NCI-H146 treated with DMSO at 0.1 percent for 48 hours (cell line): ENCODE results near the gene PDCL2.
"Not testable (repeated sequence)": the region's sequence is repeated elsewhere in the genome, so short reads cannot be mapped to it uniquely, and the experiment has no call there.

Source experiments
- DNase-seq: peaks from one replicate; lab custom pipeline; 2025; ENCODE audit not compliant: unreplicated experiment; lab: John Stamatoyannopoulos, UW

The PDCL2 gene

DNA sequence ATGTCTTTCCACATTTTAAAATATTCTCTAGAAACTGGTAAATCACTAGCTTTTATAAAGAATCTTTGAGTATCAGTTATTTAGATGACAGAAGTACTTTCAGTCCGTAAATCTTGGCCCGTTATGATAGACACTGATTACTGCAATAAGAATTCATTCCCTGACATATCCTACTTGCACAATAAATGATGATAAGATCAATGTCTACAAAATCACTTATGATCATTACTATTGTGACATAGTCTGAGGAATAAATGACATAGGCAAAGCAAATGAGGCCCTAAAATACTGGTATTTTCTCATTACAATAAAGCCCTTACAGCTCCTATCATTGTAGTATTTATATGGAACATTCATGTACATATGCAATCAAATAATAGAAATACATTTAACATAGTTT, 6.6 kb upstream of the PDCL2 start:
- no peak for DNase-seq

DNA sequence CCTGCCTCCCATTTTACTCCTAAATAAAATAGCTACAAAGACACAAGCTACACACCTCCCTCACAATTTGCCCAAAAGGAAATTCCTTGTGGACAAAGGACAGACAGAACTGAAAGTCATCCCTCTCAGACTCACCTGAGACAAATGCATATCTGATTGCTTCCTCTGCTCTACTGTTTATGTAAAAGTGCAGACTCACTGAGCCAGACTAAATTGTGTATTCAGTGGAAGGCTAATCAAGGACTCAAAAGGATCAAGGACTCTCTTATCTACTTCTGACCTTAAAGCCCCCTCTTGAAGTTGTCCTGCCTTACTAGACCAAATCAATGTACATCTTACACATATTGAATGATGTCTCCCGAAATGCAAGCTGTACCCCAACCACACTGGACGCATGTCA, 3.9 kb downstream of the PDCL2 start:
- no peak for DNase-seq

DNA sequence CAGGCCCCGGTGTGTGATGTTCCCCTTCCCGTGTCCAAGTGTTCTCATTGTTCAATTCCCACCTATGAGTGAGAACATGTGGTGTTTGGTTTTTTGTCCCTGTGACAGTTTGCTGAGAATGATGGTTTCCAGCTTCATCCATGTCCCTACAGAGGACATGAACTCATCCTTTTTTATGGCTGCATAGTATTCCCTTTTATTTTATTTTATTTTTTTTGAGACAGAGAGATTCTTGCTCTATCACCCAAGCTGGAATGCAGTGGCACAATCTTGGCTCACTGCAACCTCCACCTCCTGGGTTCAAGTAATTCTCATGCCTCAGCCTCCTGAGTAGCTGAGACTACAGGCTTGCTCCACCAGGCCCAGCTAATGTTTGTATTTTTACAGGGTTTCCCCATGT, 9.3 kb downstream of the PDCL2 start:
- not testable (repeated sequence) for DNase-seq

DNA sequence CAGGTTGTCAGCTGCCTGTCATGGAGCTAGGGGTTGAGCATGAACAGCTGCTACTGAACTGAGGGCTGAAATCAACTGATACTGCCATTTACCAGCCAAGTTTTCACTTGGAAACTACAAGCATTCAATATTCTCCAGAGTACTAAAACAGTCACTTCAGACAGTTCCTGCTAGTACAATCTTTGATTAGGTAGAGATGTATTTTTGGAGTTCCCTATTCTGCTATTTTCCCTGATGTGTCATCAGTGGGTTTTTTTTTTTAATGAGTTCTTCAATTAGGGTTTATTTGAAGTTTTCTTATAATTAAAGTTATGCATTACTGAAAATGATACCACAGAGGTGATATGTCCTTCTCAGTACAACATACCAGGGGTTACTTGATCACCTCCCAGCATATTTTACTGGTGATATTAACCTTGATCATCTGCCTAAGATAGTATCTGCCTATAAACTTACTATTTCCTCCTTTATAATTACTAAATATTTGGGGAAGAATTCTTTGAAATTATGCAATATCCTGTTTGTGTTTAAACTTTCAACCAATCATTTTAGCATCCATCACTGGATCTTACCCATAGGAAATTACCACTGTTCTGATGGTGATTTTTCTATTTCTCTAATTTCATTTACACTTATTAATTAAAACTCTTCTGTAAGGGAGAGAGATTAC, 13.6 kb downstream of the PDCL2 start:
- DNase-seq = no peak

DNA sequence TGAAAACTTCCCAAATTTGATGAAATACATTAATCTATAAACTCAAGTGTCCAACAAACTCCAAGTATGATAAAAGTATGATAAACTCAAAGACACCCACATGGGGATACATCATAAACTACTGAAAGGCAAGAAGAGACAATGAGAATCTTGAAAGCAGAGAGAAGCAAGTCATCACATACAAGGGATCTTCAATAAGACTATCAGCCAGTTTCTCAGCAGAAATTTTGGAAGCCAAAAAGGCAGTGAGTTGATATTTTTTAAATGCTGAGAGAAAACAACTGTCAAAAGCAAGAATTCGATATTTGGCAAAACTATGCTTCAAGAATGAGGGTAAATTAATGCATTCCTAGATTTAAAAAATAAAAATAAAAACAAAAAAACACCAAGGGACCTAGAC, 16.5 kb downstream of the PDCL2 start:
- no peak for DNase-seq

DNA sequence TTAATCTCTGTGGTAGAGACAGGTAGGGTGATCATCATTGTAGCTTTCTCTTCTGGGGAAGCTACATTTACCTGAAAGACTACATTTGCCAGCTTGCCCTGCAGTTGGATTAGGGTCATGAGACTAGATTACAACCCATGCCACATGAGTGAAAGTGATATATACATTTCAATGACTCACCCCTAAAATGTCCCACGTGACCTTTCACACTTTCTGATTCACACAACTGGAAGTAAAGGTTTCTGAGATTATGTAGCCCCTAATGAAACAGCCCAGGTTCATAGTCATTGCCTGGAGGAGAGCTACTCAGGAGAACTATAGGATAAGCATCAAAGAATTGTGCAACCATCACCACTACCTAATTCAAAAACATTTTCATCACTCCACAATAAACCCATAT, 17.8 kb downstream of the PDCL2 start:
- no peak for DNase-seq

DNA sequence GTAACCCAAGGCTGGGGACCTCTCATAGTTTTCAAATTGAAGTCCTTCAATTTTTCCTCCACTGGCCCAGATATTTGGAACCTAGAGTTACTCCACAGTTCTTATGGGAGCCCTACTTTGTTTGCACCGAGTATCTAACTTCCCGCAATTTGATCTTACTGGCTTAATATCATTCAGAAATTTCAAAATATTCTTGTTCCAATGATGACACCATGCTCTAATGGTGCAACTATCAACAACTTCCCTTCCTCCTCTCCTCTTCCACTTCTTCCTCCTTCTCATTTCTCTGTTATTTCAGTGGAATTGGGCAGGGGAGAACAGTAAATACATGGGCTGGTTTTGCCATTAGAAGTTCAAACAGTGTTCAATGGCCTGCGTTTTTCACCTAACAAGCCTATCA, 20.2 kb downstream of the PDCL2 start:
- no peak for DNase-seq

DNA sequence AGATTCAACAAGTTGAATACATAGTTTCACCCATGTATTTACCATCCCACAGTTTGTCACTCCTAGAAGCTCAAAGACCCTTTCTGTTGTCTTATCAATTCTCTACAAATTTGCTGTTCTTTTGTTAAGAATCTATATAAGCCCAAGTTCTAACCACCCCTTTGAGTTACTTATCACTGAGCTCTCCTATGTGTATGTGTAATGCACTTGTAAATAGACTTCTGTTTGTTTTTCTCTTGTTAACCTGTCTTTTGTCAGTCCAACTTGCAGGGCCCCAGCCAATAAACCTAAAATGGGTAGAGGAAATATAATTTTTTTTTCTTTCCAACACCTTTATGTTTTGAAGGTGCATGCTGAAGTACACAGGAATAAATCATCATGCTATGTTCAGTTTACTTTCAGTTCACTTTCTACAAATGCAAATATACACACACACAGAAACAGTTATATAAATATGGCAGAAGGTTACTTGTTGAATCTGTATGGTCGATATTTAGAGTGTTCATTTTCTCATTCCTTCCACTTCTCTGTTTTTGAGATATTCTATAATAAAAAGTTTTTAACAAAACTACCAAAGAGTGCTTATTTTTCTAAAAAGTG, 23.0 kb downstream of the PDCL2 start:
- no peak for DNase-seq

DNA sequence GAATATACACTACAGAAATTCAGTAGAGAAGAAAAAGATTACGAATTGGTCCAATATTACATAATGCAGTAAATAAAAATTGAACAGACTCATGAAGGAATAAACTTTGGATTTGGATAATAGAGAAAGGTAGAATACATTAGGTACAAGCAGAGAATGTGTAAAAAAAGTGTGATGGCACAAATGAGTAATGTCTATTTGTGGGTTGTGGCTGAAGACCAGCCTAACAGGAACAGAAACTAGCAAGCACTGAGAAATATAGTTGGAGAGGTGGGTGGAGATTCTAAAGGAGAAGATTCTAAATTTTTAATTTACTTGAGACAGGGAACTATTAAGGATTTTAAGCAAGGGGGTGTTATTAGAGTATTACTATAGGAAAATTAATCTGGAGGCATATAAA, 30.2 kb downstream of the PDCL2 start:
- no peak for DNase-seq

DNA sequence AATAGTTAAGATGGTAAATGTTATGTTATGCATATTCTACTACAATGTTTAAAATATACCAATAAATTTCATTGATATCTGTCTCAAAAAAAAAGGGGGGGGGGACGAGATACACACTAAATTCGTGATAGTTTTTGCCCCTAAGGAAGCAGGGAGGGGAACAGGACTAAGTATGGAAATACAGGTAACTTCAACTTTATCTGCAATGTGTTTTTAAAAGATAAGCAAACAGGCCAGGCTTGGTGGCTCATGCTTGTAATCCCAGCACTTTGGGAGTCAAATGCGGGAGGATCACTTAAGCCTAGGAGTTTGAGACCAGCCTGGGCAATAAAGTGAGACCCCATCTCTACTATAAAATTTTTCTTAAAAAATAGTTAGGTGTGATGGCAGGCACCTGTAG, 31.9 kb downstream of the PDCL2 start:
- no peak for DNase-seq

DNA sequence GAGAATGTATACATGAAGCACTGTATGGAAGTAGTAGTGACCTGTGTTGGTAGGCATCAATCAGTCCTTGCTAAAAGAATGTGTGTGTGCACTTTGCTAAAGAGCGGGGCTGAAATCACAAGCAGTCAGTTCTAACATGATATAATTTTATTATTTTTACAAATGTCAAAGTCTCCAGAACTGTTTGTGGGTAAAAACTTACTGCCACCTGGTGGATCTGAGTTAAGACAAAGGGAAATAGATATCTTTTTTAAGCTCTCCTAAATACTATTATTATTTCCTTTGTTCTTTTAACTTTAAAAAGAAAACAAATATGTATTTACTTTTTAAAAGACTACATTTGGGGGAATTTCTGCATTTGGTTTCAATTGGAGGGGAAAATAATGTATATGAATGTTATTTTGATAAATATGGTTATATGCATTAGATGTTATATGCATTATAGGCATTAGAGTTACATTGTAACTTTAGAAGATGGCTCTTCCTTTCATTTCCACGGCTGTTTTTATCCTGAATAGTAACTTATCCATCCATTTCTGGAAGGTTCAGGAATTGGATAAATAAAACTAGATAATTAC, 37.5 kb downstream of the PDCL2 start:
- no peak for DNase-seq

DNA sequence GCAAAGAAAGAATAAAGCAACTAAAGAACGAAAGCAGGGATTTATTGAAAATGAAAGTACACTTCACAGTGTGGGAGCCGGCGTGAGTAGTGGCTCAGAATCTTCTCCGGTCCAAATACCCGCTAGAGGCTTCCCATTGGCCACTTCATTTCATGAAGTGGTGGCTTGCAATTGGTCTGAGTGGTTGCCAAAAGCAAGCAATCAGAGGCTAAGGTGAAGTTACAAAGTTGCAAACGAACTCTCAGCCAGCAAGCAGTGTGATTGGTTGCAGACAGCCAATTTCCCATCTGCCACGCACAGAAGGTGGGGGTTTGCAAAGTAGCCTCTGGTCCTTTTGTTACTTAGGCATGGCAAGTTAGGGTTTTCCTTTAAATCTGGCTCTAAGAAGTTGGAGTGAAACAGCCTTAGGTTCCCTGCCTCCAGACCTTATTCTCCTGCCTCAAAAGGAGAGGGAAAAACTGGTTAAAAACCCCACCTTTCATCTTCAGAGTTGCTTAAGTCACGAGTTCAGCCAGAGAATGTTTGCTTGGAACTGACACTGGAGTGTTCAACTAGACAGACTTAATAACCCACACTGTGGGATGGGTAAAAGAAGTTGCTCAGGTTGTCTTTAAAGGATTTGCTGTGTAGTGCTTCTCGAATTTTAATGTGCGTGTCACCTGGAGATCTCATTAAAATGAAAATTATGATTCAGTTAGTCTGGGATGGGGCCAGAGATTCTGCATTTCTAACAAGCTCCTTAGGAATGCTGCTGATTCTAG, 38.4 kb downstream of the PDCL2 start:
- DNase-seq = no peak

DNA sequence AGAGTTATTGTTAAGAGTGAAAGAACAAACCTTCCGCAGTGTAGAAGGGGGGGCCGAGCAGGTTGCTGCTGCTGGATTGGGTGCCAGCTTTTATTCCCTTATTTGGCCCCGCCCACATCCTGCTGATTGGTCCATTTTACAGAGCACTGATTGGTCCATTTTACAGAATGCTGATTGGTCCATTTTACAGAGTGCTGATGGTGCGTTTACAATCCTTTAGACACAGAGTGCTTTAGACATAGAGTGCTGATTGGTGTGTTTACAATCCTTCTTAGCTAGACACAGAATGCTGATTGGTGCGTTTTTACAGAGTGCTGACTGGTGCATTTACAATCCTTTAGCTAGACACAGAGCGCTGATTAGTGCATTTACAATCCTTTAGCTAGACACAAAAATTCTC, 40.1 kb downstream of the PDCL2 start:
- DNase-seq = not testable (repeated sequence)

DNA sequence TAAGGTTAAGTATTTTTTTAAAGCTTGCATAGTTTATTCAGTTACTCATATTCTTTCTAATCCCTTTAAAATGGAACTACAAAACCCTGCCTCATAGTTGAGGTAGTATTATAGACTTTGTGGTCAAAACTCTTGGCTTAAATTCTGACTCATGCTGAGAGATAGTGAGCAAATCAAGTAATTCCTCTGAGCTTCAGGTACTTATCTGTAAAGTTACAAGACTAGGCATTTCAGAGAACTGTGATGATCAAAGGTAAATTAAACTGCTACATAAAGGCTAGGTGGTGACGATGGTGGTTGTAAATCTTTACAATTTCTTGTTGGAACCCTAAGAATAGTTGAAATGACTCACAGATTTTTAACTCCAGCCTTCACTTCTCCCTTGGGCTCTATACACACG, 42.2 kb downstream of the PDCL2 start:
- no peak for DNase-seq

DNA sequence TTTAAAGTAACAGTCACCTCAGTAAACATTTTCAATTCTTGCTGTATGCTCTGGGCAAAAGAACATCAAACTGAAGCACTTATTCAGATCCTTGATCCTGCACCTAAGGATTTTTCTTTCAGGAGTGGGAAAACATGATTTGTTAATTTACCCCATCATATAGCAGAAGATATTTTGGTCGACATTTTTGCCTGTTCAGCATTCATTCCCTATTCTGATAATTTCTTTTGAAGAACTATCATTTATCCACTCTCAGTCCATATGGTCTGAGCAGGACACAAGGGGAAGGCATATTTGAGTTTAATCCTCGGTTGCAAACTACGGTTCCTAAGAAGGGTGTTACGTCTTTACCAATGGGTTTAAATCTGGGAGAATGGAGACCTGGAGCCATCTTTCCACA, 44.1 kb downstream of the PDCL2 start:
- DNase-seq = no peak

DNA sequence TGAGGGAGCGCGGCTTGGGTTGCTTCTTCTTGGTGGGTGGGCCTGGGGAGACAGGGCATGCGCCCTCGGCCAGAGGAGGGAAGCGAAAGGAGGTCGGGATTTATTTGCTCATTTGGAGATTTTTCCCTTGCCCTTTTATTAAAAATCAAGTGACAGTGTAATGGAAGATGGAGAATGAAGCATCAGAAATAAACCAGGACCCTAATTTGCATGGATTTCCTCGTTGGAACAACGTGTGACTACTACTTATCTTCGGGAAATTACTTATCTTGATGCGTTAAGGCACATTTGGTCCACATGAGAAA, 44.6 kb downstream of the PDCL2 start:
- peak; percentile 68 for DNase-seq

DNA sequence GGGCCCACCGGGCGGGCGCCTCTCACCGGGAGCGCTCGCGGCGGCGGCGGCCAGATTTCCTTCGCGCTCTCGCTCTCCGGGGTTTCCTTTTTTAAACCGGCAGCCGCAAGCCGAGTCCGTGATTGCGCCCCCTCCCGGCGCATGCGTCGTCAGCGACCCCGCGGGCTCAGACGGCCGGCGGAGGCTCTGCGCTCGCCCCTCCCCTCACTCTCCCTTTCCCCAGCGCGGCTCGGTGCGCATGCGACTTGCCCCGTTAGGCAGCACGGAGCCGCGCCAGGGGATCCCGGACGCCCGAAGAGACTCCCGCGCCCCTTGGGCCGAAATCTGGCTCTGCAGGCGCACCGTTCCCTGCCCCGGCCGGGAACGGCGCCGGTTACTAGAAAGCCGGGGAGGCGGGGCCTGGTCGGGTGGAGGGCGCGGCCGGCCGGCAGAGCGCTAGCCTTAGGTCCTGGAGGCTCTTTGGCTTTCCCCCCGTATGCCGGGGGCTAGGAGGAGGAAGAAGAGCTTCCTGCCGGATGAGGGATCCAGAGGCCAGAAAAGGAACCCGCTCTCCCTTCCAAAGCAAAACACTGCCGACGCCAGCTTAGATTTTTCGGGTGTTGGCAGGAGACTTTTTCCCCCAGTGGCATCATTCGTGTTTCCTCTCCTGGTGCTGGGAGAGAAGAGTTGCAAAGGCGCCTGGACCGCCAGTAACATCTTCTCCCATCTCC, 45.1 kb downstream of the PDCL2 start, which contains the start of gene CLOCK:
CLOCK (minus strand) TSS at position 154 of the 710 bp plus-strand sequence. CDS start 64,124 bp downstream, outside the sequence.
- peak; percentile 83 for DNase-seq

DNA sequence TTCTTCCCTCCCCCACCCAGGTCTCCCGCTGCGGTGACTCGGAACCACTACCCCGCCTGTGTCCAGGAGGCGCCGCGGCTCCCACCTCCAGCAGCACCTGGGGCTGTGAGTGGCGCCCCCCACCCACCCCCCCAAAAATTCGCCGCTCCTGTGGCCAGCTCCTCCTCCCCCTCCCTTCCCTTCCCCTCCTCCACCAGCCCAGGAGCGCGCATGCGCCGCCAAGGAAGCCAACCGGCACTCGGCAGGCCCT, 45.6 kb downstream of the PDCL2 start:
- peak; percentile 78 for DNase-seq

DNA sequence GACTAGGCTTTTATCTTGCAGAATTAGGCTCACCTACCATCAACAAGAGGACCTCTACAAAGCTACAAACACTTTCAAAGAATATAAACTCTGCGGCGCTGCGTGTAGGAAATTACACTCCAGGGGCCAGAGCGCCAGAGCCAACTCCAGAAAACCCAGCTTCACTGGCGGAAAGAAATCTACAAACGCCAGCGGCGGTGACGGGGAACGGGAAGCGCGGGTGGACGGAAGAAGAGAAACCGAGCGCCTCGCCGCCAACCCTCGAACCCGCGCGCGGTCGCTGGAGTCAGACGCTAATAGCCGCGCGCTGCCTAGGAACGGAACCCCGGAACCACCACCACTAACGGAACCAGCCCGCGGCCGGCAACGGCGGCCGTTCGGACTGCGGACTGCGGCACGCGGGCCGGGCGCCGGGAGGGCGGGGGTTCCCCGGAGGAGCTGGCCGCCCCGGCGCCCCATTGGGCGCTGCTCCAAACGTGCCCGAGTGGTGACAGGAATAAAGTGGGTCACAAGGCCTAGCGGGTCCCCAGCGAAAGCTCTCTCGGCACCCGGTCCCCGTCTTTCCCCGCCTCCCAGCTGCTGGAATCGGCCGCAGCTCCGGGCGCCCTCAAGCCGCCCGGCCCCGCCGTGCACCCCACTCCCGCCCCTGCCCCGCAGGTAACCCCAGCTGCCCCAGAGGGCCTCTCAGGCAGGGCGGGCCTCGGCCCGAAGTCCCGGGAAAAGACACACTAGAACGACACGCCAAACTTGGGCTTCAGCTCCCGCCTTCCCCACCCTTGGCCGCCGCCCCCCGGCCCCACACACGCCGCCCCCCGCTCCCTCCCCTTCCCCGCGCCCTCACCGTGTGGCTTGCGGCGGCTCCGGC, 46.2 kb downstream of the PDCL2 start:
- peak; percentile 76 for DNase-seq

DNA sequence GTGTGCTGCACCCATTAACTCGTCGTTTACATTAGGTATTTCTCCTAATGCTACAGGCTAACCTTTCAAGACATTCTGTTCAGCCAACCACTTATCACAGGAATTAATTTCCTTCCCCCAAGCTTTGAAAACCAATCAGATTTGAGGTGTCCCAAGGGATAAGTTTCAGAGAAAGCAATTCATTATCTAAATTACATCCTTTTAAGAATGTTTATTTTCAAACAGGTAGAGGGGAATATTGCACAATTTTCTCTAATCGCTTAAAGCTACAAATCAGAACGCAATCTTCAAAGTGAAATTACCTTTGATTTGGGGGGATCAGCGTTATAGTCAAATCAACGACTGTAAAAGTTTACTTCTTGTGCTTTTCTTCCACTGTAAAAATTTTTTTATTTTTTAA, 46.9 kb downstream of the PDCL2 start:
- peak; percentile 17 for DNase-seq

DNA sequence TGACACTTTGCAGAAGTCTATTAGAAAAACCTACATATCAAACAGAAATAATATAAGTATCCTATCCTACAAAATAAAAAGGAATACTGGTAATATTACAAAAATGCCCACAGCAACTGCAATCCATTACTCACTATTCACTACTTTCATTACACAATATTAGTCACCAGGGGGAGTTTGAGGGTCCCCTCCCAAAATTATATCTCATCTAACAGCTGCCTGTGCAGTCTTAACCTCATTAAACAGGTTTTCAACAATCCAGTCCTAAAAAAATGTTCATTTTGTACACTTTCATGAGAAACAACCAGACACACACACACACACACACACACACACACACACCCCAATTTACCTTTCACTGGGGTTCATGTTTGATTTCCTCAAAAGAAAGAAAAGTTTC, 48.2 kb downstream of the PDCL2 start:
- DNase-seq = no peak
